OCI-LY1 (cell line): ENCODE measurements around the gene EYS.

Experiments used
- EZH2 ChIP-seq: fragments of 200-600 bp; sonication (generic), shearing (Covaris generic); IDR thresholded peaks from 2 replicates; pipeline ENCODE4 v1.8.0; 2017; ENCODE audit warnings: borderline replicate concordance, mixed run types, mild to moderate bottlenecking, antibody characterized with exemption, low read length, moderate library complexity, mixed read lengths
- TF ChIP-seq, protein P1 (sequence below): fragments of 200-600 bp; sonication (generic), shearing (Covaris generic); IDR thresholded peaks from 2 replicates; pipeline ENCODE4 v1.5.1; 2017; ENCODE audit warnings: mild to moderate bottlenecking, antibody characterized with exemption, low read length, moderate library complexity, mixed read lengths

DNA sequence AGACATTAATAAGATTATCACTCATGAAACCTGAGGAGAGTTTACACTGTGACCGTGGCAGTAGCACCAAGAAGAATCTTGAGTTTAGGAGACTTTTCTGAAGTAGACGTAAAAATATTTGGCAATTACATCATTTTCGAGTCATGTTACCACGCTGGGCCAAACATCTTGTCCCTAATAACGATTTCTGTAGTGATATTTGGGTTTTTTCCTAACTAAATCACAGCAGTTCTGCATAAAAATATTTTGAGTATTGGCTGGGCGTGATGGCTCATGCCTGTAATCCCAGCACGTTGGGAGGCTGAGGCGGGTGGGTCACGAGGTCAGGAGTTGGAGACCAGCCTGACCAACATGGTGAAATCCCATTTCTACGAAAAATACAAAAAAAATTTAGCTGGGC, 1809.1 kb downstream of the EYS start:
- no peak for TF ChIP-seq EZH2
- TF ChIP-seq, protein P1, sequence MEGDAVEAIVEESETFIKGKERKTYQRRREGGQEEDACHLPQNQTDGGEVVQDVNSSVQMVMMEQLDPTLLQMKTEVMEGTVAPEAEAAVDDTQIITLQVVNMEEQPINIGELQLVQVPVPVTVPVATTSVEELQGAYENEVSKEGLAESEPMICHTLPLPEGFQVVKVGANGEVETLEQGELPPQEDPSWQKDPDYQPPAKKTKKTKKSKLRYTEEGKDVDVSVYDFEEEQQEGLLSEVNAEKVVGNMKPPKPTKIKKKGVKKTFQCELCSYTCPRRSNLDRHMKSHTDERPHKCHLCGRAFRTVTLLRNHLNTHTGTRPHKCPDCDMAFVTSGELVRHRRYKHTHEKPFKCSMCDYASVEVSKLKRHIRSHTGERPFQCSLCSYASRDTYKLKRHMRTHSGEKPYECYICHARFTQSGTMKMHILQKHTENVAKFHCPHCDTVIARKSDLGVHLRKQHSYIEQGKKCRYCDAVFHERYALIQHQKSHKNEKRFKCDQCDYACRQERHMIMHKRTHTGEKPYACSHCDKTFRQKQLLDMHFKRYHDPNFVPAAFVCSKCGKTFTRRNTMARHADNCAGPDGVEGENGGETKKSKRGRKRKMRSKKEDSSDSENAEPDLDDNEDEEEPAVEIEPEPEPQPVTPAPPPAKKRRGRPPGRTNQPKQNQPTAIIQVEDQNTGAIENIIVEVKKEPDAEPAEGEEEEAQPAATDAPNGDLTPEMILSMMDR, result no peak
